ENCODE results near the gene DEFB108B.
"Not testable (repeated sequence)": the region's sequence is repeated elsewhere in the genome, so short reads cannot be mapped to it uniquely, and the experiment has no call there.

DEFB108B gene

GRCh38 chr11:71813481-71814355, 19.3 kb upstream of the DEFB108B start:
- peak; percentile 59 to 70 (median 69) for DNase-seq (ENCODE audit: low read depth in 2 of 3, low spot score in 1 of 3)

GRCh38 chr11:71821539-71821938, 11.5 kb upstream of the DEFB108B start:
- DNase-seq (ENCODE audit: low read depth in 2 of 3, low spot score in 1 of 3), result not testable (repeated sequence)

DNA sequence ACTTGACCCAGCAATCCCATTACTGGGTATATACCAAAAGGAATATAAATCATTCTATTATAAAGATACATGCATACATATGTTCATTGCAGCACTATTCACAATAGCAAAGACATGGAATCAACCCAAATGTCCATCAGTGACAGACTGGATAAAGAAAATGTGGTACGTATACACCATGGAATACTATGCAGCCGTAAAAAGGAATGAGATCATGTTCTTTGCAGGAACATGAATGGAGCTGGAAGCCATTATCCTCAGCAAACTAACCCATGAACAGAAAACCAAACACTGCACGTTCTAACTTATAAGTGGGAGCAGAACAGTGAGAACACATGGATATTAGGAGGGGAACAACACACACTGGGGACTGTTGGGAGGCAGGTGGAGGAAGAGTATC, 3.8 kb upstream of the DEFB108B start:
- DNase-seq (ENCODE audit: low read depth in 2 of 3, low spot score in 1 of 3), result not testable (repeated sequence)

DNA sequence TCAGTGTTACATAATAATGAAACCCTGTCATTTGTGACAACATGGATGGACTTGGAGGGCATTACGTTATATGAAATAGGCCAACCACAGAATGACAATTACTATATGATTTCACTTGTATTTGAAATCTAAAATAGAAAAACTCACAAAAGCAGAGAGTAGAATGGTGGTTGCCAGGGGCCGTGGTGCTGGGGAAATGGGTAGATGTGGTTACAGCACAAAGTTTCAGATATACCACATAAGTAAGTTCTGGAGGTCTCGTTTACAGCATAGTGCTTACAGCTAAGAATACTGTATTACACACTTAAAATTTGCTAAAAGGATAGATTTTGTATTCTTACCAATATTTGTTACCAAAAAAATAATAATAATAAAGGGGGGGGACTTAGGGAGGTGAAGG, 3.3 kb upstream of the DEFB108B start:
- DNase-seq (ENCODE audit: low read depth in 2 of 3, low spot score in 1 of 3), result not testable (repeated sequence)

DNA sequence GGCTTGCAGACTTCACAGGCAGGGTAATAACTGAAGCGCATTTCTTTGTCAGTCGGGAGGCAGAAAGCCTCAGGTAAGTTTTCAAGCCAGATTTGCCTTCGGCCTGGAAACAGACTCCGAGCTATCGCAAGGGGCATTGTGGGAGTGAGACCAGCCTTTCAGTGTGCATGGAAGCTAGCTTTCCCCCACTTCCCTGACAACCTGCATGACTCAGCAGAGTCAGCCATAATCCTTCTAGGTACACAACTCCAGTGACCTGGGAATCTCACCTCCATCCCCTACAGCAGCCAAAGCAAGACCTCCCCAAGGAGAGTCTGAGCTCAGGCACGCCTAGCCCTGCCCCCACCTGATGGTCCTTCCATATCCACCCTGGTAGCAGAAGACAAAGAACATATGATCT, 9.7 kb downstream of the DEFB108B start:
- DNase-seq (ENCODE audit: low read depth in 2 of 3, low spot score in 1 of 3), result not testable (repeated sequence)

- DNase-seq (ENCODE audit: low read depth in 2 of 3, low spot score in 1 of 3), result not testable (repeated sequence)
Observed at GRCh38 chr11:71843355-71843754, 10.4 kb downstream of the DEFB108B start.

DNA sequence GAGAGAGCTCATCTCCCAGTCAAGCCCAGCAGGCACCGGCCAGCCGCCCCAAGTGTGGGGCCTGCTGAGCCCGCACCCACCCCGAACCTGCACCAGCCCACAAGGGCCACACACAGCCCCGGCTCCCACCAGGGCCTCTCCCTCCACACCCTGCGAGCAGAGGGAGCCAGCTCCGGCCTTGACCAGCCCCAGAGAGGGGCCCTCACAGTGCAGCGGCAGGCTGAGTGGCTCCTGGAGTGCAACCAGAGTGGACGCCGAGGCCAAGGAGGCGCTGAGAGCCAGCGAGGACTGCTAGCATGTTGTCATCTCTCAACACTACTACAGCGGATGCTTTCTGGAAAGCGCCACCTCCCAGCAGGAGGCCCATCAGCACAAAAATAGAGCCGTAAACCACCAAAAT, 10.9 kb downstream of the DEFB108B start:
- no peak for DNase-seq (ENCODE audit: low read depth in 2 of 3, low spot score in 1 of 3)

GRCh38 chr11:71853895-71854294, 20.9 kb downstream of the DEFB108B start:
- not testable (repeated sequence) for DNase-seq (ENCODE audit: low read depth in 2 of 3, low spot score in 1 of 3)

DNA sequence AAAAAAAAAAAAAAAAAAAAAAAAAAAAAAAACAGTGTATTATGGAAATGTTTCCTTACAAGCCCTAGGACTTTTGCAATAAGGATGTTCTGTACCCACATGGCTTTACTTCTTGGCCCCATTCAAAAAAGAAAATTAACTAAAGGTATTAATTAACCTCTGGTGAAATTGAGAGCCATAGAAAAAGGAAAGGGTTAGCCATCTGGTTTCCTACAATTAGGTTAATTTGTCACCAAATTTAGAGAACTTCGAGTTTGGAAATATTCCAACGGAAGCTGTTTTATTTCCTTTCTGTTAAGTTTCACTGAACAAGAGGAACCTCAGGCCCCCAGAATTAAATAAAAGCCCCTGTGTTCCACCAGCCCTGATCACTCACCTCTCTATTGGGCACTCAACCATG, 22.9 kb downstream of the DEFB108B start:
- DNase-seq (ENCODE audit: low read depth in 2 of 3, low spot score in 1 of 3), result not testable (repeated sequence)

DNA sequence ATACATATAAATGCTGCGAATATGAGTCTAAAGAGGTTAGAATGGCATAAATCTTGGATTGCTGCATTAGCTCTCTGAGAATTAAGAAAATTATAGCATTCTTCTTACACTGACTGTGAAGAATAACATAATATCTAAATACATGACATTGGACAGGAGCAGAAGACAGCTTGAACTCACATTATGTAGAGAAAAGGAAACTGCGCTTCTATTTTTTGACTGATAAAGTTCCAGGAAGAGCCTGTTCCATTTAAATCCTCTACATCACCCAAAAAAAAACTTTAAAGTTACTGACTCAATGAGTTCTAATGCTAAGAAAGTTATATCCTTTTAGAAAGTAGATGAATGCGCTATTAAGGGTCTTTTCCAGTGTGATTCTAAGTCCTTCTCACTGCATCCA, 27.8 kb downstream of the DEFB108B start:
- DNase-seq (ENCODE audit: low read depth in 2 of 3, low spot score in 1 of 3), result not testable (repeated sequence)

DNA sequence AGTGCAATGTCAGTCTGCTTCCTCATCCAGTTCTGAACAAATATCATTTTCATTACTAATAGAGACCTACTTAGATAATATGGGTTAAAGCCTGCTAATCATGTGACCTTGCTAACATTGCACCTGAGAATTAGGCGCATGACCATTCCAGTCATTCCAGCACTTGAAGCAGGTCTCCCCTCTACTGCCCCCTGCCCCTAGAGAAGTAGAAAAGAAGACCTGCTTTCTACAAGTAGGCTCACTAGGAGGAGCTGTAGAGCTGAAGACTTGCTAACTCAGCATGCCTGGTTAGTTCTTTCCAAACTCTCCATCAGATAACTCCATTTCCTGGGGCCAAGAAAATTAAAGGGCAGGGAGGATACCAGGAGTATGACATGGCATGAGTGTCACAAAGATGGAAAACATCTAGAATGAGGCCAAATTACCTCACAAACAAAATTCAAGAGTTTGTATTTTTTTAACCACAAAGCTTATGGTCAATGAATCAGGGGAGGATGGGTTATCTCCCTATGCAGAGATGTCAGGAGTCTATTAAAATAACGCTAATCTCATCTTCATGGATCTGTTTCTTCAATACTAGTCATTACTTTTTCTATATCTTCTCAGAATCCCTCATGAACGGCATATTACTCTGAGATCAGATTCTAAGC, 31.1 kb downstream of the DEFB108B start:
- peak in 2 of 3 donors; percentile 6 to 29 for DNase-seq (ENCODE audit: low read depth in 2 of 3, low spot score in 1 of 3)

DNA sequence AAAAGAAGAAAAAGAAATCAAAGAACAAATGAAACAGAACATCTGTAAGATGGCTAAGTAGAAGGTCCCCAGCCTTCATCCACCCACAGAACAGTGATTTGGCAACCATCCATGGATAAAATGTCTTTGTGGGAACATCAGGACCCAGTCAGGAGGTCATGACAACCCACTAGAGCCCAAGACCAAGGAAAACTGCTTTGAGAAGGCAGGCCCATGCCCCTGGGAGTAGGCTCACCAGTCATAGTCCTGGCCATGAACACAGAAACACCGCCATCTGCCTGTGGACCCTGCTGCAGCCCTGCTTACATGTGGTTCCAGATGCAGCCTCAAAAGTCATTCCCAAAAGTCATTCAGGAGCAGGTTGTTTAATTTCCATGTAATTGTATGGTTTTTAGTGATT, 34.2 kb downstream of the DEFB108B start:
- DNase-seq (ENCODE audit: low read depth in 2 of 3, low spot score in 1 of 3), result not testable (repeated sequence)

GRCh38 chr11:71869931-71870330, 36.9 kb downstream of the DEFB108B start:
- not testable (repeated sequence) for DNase-seq (ENCODE audit: low read depth in 2 of 3, low spot score in 1 of 3)

- DNase-seq (ENCODE audit: low read depth in 2 of 3, low spot score in 1 of 3), result not testable (repeated sequence)
Observed at GRCh38 chr11:71870661-71871060, 37.7 kb downstream of the DEFB108B start.

- DNase-seq (ENCODE audit: low read depth in 2 of 3, low spot score in 1 of 3), result not testable (repeated sequence)
Observed at GRCh38 chr11:71876262-71876661, 43.3 kb downstream of the DEFB108B start.

DNA sequence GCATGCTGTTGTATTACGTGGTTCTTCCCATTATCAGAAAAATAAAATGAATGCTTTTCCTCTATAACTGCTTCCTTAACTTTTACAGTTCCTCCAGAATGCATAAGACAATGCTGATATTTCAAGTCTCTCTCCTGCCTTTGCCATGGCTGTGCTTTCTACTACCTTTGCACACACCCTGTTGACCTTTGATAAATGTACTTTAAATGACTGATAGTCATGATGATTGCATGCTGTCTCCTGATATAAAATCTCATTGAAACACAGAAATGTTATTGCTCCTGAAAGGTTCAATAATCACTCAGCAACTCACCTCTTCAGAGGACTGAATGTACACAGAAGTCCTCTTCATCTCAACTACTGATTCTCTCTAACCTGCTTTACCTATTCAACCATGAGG, 45.1 kb downstream of the DEFB108B start, which contains the start of gene DEFB131B:
Gene DEFB131B (plus strand): TSS at position 395 of the 400 bp plus-strand sequence. CDS start 0 bp downstream, at position 395.
- DNase-seq (ENCODE audit: low read depth in 2 of 3, low spot score in 1 of 3), result not testable (repeated sequence)

- DNase-seq (ENCODE audit: low read depth in 2 of 3, low spot score in 1 of 3), result not testable (repeated sequence)
Observed at GRCh38 chr11:71885806-71886205, 52.8 kb downstream of the DEFB108B start.
